IPS-18a (cell line): ENCODE measurements around the gene RASGRF2.

Source experiments
- H3K27ac ChIP-seq: one replicate; pipeline ENCODE4 v1.5.1; 2013; ENCODE audit warnings: low read length
- H3K27me3 ChIP-seq: one replicate; pipeline ENCODE4 v1.6.1; 2013; ENCODE audit warnings: mild to moderate bottlenecking, low read length; ENCODE audit not compliant: control insufficient read depth, insufficient read depth
- H3K36me3 ChIP-seq: one replicate; pipeline ENCODE4 v1.6.1; 2013; ENCODE audit warnings: low read depth, low read length; ENCODE audit not compliant: control insufficient read depth
- H3K4me1 ChIP-seq: one replicate; pipeline ENCODE4 v1.6.1; 2013; ENCODE audit warnings: low read depth, low read length; ENCODE audit not compliant: control insufficient read depth
- H3K4me3 ChIP-seq: one replicate; pipeline ENCODE4 v1.5.1; 2013; ENCODE audit warnings: low read length
- H3K9ac ChIP-seq: one replicate; pipeline ENCODE4 v1.6.1; 2013; ENCODE audit warnings: mild to moderate bottlenecking, low read length, moderate library complexity
- H3K9me3 ChIP-seq: one replicate; pipeline ENCODE4 v1.6.1; 2013; ENCODE audit warnings: low read depth, low read length; ENCODE audit not compliant: control insufficient read depth

Gene RASGRF2

GRCh38 chr5:81205058-81205457 lies 244.9 kb downstream of the RASGRF2 start:
- H3K4me1 ChIP-seq = no peaks in the 10 kb centered on the region
- no peaks in the 10 kb centered on the region for H3K36me3 ChIP-seq
- H3K9ac ChIP-seq = no peak overlapping the region
- H3K27ac ChIP-seq = no peak overlapping the region
- no peaks in the 10 kb centered on the region for H3K27me3 ChIP-seq
- no peak overlapping the region for H3K4me3 ChIP-seq
- H3K9me3 ChIP-seq = no peaks in the 10 kb centered on the region

DNA sequence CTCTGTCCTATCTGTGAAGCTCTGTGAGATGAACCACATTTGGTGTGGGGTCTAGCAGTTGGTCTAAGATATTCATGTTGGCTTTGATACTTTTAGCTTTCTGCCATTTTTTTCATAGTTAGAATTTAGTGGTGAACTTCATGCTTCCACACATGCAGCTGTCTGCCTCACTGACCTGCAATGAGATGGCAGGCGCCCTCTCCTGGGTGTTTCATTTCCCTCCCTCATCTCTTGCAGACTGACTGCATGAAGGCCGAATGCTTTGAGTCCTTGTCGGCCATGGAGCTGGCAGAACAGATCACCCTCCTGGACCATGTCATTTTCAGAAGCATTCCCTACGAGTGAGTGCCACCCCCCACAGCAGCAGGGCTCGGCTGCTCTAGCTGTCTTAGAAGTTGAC lies 246.8 kb downstream of the RASGRF2 start:
- Histone ChIP-seq H3K4me1 (no peaks in the 10 kb centered on the region), H3K9ac (no peak overlapping the region), H3K9me3 (no peaks in the 10 kb centered on the region), H3K27me3 (no peaks in the 10 kb centered on the region), H3K27ac (no peak overlapping the region), H3K36me3 (no peaks in the 10 kb centered on the region), H3K4me3 (no peak overlapping the region)

GRCh38 chr5:81208904-81209303 lies 248.7 kb downstream of the RASGRF2 start:
- H3K27ac ChIP-seq = no peak overlapping the region

DNA sequence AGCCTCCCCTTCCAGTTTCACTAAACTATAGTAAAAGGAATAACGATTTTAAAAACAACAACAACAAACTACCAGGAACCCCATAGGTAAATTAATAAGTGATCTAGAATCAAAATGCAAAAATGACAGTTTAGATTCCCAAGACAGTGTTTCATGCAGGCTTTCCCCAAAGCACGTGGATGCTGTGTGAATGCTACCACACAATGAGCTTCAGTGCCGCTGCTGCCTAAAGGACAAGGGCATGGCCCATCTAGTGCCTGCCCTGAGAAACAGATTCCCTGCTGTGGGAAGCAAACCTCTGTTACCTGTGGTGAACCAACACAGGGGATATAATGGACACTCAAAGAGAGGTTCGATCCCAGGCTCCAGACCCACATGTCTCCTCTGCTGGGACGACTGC lies 249.2 kb downstream of the RASGRF2 start:
- Histone ChIP-seq H3K27ac (no peak overlapping the region), H3K9ac (no peak overlapping the region), H3K4me1 (no peaks in the 10 kb centered on the region), H3K27me3 (no peaks in the 10 kb centered on the region), H3K4me3 (no peak overlapping the region), H3K9me3 (no peaks in the 10 kb centered on the region), H3K36me3 (no peaks in the 10 kb centered on the region)

More at GRCh38 chr5:81208904-81209303, 248.7 kb downstream of the RASGRF2 start:
- Histone ChIP-seq H3K9me3 (no peaks in the 10 kb centered on the region), H3K9ac (no peak overlapping the region), H3K4me1 (no peaks in the 10 kb centered on the region), H3K4me3 (no peak overlapping the region), H3K27me3 (no peaks in the 10 kb centered on the region), H3K36me3 (no peaks in the 10 kb centered on the region)

DNA sequence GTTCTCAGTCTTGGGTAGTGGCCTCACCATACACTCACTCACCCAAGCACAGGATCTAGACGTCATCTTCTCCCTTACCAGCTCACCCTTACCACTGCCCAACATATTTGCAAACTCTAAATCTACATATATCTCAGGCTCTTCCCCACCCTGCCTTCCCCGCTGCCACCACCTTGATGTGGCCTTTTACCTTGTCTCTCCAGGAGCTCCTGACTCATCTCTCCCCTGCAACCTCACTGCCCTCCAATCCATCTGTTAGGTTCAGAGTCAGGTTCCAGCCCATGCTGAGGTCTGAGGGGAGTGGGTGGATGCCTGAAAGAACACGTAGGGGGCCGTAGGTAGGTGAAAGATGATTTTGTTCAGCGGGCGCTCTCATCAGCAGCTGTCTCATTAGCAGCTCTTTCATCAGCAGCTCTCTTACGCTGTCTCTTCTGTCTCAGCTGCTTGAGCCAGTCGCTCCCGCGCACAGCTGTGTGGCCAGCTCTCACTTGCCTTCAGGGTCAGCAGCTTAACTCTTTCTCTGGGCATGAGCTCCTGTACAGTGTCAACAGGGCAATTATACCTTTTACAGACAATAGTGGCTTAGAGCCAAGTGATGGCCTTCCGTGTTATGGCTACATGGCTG lies 249.8 kb downstream of the RASGRF2 start:
- H3K9ac ChIP-seq = no peak overlapping the region
- no peak overlapping the region for H3K27ac ChIP-seq
- no peaks in the 10 kb centered on the region for H3K36me3 ChIP-seq
- no peaks in the 10 kb centered on the region for H3K27me3 ChIP-seq
- H3K9me3 ChIP-seq = no peaks in the 10 kb centered on the region
- no peaks in the 10 kb centered on the region for H3K4me1 ChIP-seq
- no peak overlapping the region for H3K4me3 ChIP-seq

DNA sequence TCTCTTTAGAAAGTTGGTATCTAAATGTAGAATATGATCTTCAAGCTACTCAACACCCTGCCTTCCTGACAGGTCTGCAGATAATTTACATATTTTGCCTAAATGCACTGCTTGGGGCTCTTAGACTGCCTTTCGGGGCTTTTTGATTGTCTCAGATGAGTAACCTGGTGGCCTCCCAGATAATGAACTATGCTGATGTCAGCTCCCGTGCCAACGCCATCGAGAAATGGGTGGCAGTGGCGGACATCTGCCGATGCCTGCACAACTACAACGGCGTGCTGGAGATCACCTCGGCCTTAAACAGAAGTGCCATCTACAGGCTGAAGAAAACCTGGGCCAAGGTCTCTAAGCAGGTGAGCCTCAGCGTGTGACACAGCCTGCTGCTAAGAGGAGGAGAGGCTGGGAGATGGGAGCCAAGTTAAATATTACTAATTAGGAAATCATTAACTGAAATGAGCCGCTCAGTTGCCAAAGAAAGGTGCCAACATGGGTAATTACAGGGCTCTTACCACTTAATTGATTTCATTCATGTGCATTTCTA lies 252.1 kb downstream of the RASGRF2 start:
- H3K27me3 ChIP-seq = no peaks in the 10 kb centered on the region
- H3K4me3 ChIP-seq = no peak overlapping the region
- no peaks in the 10 kb centered on the region for H3K36me3 ChIP-seq
- no peak overlapping the region for H3K27ac ChIP-seq
- no peak overlapping the region for H3K9ac ChIP-seq
- no peaks in the 10 kb centered on the region for H3K9me3 ChIP-seq
- H3K4me1 ChIP-seq = no peaks in the 10 kb centered on the region

GRCh38 chr5:81213070-81213469 lies 252.9 kb downstream of the RASGRF2 start:
- Histone ChIP-seq H3K9me3 (no peaks in the 10 kb centered on the region), H3K27ac (no peak overlapping the region), H3K36me3 (no peaks in the 10 kb centered on the region), H3K27me3 (no peaks in the 10 kb centered on the region), H3K4me3 (no peak overlapping the region), H3K9ac (no peak overlapping the region), H3K4me1 (no peaks in the 10 kb centered on the region)

GRCh38 chr5:81214848-81215247 lies 254.7 kb downstream of the RASGRF2 start:
- Histone ChIP-seq H3K4me1 (no peaks in the 10 kb centered on the region), H3K4me3 (no peak overlapping the region), H3K27ac (no peak overlapping the region), H3K9me3 (no peaks in the 10 kb centered on the region), H3K36me3 (no peaks in the 10 kb centered on the region), H3K9ac (no peak overlapping the region), H3K27me3 (no peaks in the 10 kb centered on the region)

- Histone ChIP-seq H3K9ac (no peak overlapping the region), H3K27me3 (no peaks in the 10 kb centered on the region), H3K4me1 (no peaks in the 10 kb centered on the region), H3K27ac (no peak overlapping the region), H3K36me3 (no peaks in the 10 kb centered on the region), H3K4me3 (no peak overlapping the region), H3K9me3 (no peaks in the 10 kb centered on the region)
These were observed 256.0 kb downstream of the RASGRF2 start for GRCh38 chr5:81216152-81216551.

DNA sequence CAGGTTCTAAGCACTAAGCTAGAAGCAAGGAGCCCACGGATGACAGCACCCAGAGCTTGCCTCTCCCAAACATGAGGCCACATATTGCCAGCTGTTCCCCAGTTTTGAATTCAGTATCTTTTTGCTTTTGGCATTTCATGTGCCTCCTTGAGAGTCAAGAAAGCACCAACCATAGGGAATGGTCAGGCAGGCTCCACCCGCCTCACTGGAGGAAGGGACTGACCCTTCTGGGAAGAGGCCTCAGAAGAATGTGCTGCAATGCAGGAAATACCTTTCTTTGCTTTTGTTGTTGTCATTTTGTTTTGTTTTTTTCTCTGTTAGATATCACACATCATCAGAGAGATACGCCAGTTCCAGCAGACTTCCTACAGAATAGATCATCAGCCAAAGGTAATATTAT lies 259.2 kb downstream of the RASGRF2 start:
- H3K27me3 ChIP-seq = no peaks in the 10 kb centered on the region
- no peak overlapping the region for H3K4me3 ChIP-seq
- no peaks in the 10 kb centered on the region for H3K36me3 ChIP-seq
- no peaks in the 10 kb centered on the region for H3K4me1 ChIP-seq
- no peaks in the 10 kb centered on the region for H3K9me3 ChIP-seq
- no peak overlapping the region for H3K9ac ChIP-seq
- H3K27ac ChIP-seq = no peak overlapping the region

- H3K4me3 ChIP-seq = no peak overlapping the region
- H3K9ac ChIP-seq = no peak overlapping the region
- no peak overlapping the region for H3K27ac ChIP-seq
- H3K4me1 ChIP-seq = no peaks in the 10 kb centered on the region
- no peaks in the 10 kb centered on the region for H3K36me3 ChIP-seq
- no peaks in the 10 kb centered on the region for H3K9me3 ChIP-seq
- H3K27me3 ChIP-seq = no peaks in the 10 kb centered on the region
These were observed 262.1 kb downstream of the RASGRF2 start for GRCh38 chr5:81222285-81222684.

GRCh38 chr5:81225463-81225862 lies 265.3 kb downstream of the RASGRF2 start:
- no peak overlapping the region for H3K27ac ChIP-seq
- H3K36me3 ChIP-seq = no peaks in the 10 kb centered on the region
- H3K9ac ChIP-seq = no peak overlapping the region
- no peaks in the 10 kb centered on the region for H3K27me3 ChIP-seq
- no peaks in the 10 kb centered on the region for H3K4me1 ChIP-seq
- H3K9me3 ChIP-seq = no peaks in the 10 kb centered on the region
- H3K4me3 ChIP-seq = no peak overlapping the region
